ENCODE results near the gene TMEM181. TPM values are rescaled to one million over a fixed set of nuclear protein-coding genes. Genes with fewer than 3 reads are reported as not detected.

The TMEM181 gene
- total RNA-seq, 6 experiments from 2014 or later, result 11.3 to 14.0 (median 12.5) TPM

- intact Hi-C loops (cut with DNase I), result no loop called here
- TF ChIP-seq POLR2A (IDR thresholded peaks at IDR 0.05) (no peak), CTCF (IDR thresholded peaks at IDR 0.05) (no peak)
- Histone ChIP-seq H3K36me3 (no peaks in the 10 kb centered on the region), H3K27me3 (no peaks in the 10 kb centered on the region), H3K4me3 (no peak overlapping the region), H3K27ac (no peak overlapping the region), H3K9me3 (no peaks in the 10 kb centered on the region), H3K4me1 (peaks cover 0 to 16% (median 9%) of the 10 kb centered on the region in 4 donors)
- DNase-seq, result peak in 1 of 3 donors; percentile 33
- whole genome bisulfite sequencing (ENCODE audit: insufficient coverage, low coverage, low lambda C conversion rate, missing lambda C conversion rate), result 85% methylated on average over 3 of the region's 10 CpGs
- ATAC-seq, result no peak
Observed at GRCh38 chr6:158646023-158646910, 86.4 kb downstream of the TMEM181 start.

- Histone ChIP-seq H3K4me1 (peaks cover 0 to 11% (median 5%) of the 10 kb centered on the region in 4 donors), H3K27ac (no peak overlapping the region), H3K36me3 (no peaks in the 10 kb centered on the region), H3K4me3 (no peak overlapping the region), H3K27me3 (no peaks in the 10 kb centered on the region), H3K9me3 (no peaks in the 10 kb centered on the region)
- no peak for TF ChIP-seq CTCF (IDR thresholded peaks at IDR 0.05)
- intact Hi-C loops (cut with DNase I), result no loop called here
- no peak for ATAC-seq
- DNase-seq, result peak in 1 of 3 donors; percentile 17
- WGBS (ENCODE audit: insufficient coverage, low coverage, low lambda C conversion rate, missing lambda C conversion rate), result 77% methylated on average over 3 of the region's 4 CpGs
Observed at GRCh38 chr6:158647501-158647900, 87.6 kb downstream of the TMEM181 start.

DNA sequence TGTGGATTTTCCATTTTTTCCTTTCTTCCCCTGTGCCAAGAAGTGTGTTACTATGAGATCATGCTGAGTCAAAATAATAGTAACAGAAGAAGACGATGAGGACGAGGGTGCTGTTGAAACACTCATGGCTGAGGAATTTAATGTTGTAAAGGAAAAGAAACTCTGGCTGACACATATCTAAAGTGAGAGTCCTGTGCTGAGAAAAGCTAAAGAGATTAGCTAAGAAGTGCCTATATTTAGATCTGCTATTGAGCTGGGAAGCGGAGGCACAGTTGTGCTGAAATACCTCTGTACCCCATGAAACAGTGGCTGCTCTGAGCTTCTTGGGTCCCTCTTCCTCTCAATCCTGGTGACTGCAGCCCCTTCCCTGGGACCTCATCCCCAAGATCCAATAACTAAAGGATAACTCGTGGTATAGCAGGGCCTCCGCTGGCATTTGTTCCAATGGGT is 88.8 kb downstream of the TMEM181 start:
- WGBS (ENCODE audit: insufficient coverage, low coverage, low lambda C conversion rate, missing lambda C conversion rate), result 55% methylated on average over 4 of the region's 5 CpGs
- ATAC-seq, result no peak
- H3K27ac ChIP-seq, result no peak overlapping the region

More for the DNA sequence above, 88.8 kb downstream of the TMEM181 start:
- intact Hi-C loops (cut with DNase I), result no loop called here
- DNase-seq, result peak in 1 of 3 donors; percentile 24
- H3K9me3 ChIP-seq, result no peaks in the 10 kb centered on the region
- peaks cover 0 to 2% (median under 1%) of the 10 kb centered on the region in 4 donors for H3K4me1 ChIP-seq
- no peak for TF ChIP-seq CTCF (IDR thresholded peaks at IDR 0.05)
- no peak for TF ChIP-seq POLR2A (IDR thresholded peaks at IDR 0.05)
- H3K36me3 ChIP-seq, result no peaks in the 10 kb centered on the region
- no peak overlapping the region for H3K4me3 ChIP-seq
- H3K27me3 ChIP-seq, result no peaks in the 10 kb centered on the region

All from right lobe of liver (tissue), 6 donors.